H9 (cell line): ENCODE measurements around the gene ARL5B. TPM values are rescaled to one million over a fixed set of nuclear protein-coding genes. Genes with fewer than 3 reads are reported as not detected.

ENCODE experiments used
- DNase-seq: peaks from one replicate; pipeline ENCODE4 v3.0.0-alpha.2; 2017
- H2AFZ ChIP-seq: one replicate; pipeline ENCODE4 v1.6.1; 2013; ENCODE audit warnings: mild to moderate bottlenecking, low read length, control low read depth, moderate library complexity
- H2AK5ac ChIP-seq: 2 replicates; pipeline ENCODE4 v1.6.1; 2013; ENCODE audit warnings: low read length, control low read depth, mixed read lengths; ENCODE audit not compliant: insufficient read length
- H2BK120ac ChIP-seq: one replicate; pipeline ENCODE4 v1.6.1; 2013; ENCODE audit warnings: low read depth, mild to moderate bottlenecking, low read length, control low read depth, inconsistent platforms; ENCODE audit not compliant: poor library complexity, severe bottlenecking
- H2BK12ac ChIP-seq: 2 replicates; pipeline ENCODE4 v1.6.1; 2013; ENCODE audit warnings: low read length, control low read depth, mixed read lengths, low read depth; ENCODE audit not compliant: insufficient read length
- H2BK15ac ChIP-seq: 2 replicates; pipeline ENCODE4 v1.6.1; 2013; ENCODE audit warnings: low read depth, low read length, control low read depth
- H2BK20ac ChIP-seq: one replicate; pipeline ENCODE4 v1.6.1; 2013; ENCODE audit warnings: low read depth, mild to moderate bottlenecking, low read length, control low read depth, inconsistent platforms; ENCODE audit not compliant: poor library complexity, severe bottlenecking
- H2BK5ac ChIP-seq: 2 replicates; pipeline ENCODE4 v1.6.1; 2013; ENCODE audit warnings: low read length, control low read depth, mixed read lengths; ENCODE audit not compliant: insufficient read length
- H3K14ac ChIP-seq: 2 replicates; pipeline ENCODE4 v1.6.1; 2013; ENCODE audit warnings: low read length, control low read depth; ENCODE audit not compliant: insufficient read depth
- H3K18ac ChIP-seq: 2 replicates; pipeline ENCODE4 v1.6.1; 2013; ENCODE audit warnings: low read depth, mild to moderate bottlenecking, mixed read lengths, low read length, control low read depth; ENCODE audit not compliant: insufficient read length
- H3K23ac ChIP-seq: 2 replicates; pipeline ENCODE4 v1.6.1; 2013; ENCODE audit warnings: low read length, control low read depth, mixed read lengths, low read depth; ENCODE audit not compliant: insufficient read length
- H3K23me2 ChIP-seq: 2 replicates; pipeline ENCODE4 v1.6.1; 2013; ENCODE audit warnings: low read depth, mild to moderate bottlenecking, mixed read lengths, low read length, control low read depth; ENCODE audit not compliant: insufficient read length, poor library complexity, severe bottlenecking
- H3K27ac ChIP-seq: 2 replicates; pipeline ENCODE4 v1.5.1; 2013; ENCODE audit warnings: low read length, control low read depth, mixed read lengths, low read depth; ENCODE audit not compliant: insufficient read length
- H3K27me3 ChIP-seq: 2 replicates; pipeline ENCODE4 v1.6.1; 2013; ENCODE audit warnings: low read length, control low read depth, inconsistent platforms; ENCODE audit not compliant: insufficient read depth
- H3K4ac ChIP-seq: 2 replicates; pipeline ENCODE4 v1.6.1; 2013; ENCODE audit warnings: low read depth, mild to moderate bottlenecking, control low read depth, inconsistent platforms, low read length, moderate library complexity
- H3K4me1 ChIP-seq: 2 replicates; pipeline ENCODE4 v1.6.1; 2013; ENCODE audit warnings: low read length, control low read depth, inconsistent platforms; ENCODE audit not compliant: insufficient read depth
- H3K4me2 ChIP-seq: 2 replicates; pipeline ENCODE4 v1.6.1; 2013; ENCODE audit warnings: low read length, control low read depth, mixed read lengths; ENCODE audit not compliant: insufficient read length, insufficient read depth
- H3K56ac ChIP-seq: 2 replicates; pipeline ENCODE4 v1.6.1; 2013; ENCODE audit warnings: low read depth, mild to moderate bottlenecking, mixed read lengths, low read length, control low read depth; ENCODE audit not compliant: insufficient read length
- H3K79me1 ChIP-seq: 2 replicates; pipeline ENCODE4 v1.6.1; 2013; ENCODE audit warnings: low read depth, mild to moderate bottlenecking, moderate library complexity, low read length, control low read depth, inconsistent platforms; ENCODE audit not compliant: insufficient read depth, poor library complexity, severe bottlenecking
- H3K79me2 ChIP-seq: 2 replicates; pipeline ENCODE4 v1.6.1; 2013; ENCODE audit warnings: low read length, control low read depth, inconsistent platforms; ENCODE audit not compliant: insufficient read depth
- H3K9ac ChIP-seq: 2 replicates; pipeline ENCODE4 v1.6.1; 2013; ENCODE audit warnings: low read length, control low read depth, mixed read lengths; ENCODE audit not compliant: insufficient read length; ENCODE audit errors: extremely low read depth
- H3K9me3 ChIP-seq: one replicate; pipeline ENCODE4 v1.6.1; 2013; ENCODE audit warnings: low read depth, low read length, inconsistent platforms; ENCODE audit not compliant: control insufficient read depth
- H3T11ph ChIP-seq: one replicate; pipeline ENCODE4 v1.6.1; 2013; ENCODE audit warnings: mild to moderate bottlenecking, low read length, control low read depth, inconsistent platforms
- H4K20me1 ChIP-seq: one replicate; pipeline ENCODE4 v1.6.1; 2013; ENCODE audit not compliant: control insufficient read depth, insufficient read length, insufficient read depth
- H4K5ac ChIP-seq: 2 replicates; pipeline ENCODE4 v1.6.1; 2013; ENCODE audit warnings: low read depth, mild to moderate bottlenecking, mixed read lengths, low read length, control low read depth; ENCODE audit not compliant: insufficient read length
- H4K8ac ChIP-seq: replicated peaks from 2 replicates; pipeline ENCODE4 v1.6.1; 2013; ENCODE audit warnings: low read length, control low read depth, mixed read lengths, low read depth; ENCODE audit not compliant: insufficient read length
- H4K91ac ChIP-seq: 2 replicates; pipeline ENCODE4 v1.6.1; 2013; ENCODE audit warnings: low read depth, mild to moderate bottlenecking, moderate library complexity, mixed read lengths, low read length, control low read depth; ENCODE audit not compliant: insufficient read length
- H3K27ac Mint-ChIP-seq, 3 experiments: 2 replicates in 2 of 3; 3 replicates in 1 of 3; pipeline ENCODE4 v1.8.0; 2020 to 2021; ENCODE audit warnings: mixed read lengths in 3 of 3, mild to moderate bottlenecking in 1 of 3, moderate library complexity in 1 of 3
- H3K27me3 Mint-ChIP-seq: 2 replicates; pipeline ENCODE4 v1.8.0; 2021; ENCODE audit warnings: low read depth, mild to moderate bottlenecking, moderate library complexity, mixed read lengths
- H3K36me3 Mint-ChIP-seq, 3 experiments: 2 replicates in 2 of 3; 3 replicates in 1 of 3; pipeline ENCODE4 v1.8.0; 2020 to 2021; ENCODE audit warnings: low read depth in 3 of 3, mixed read lengths in 3 of 3; ENCODE audit not compliant: insufficient read depth in 1 of 3
- H3K4me1 Mint-ChIP-seq, 2 experiments: 2 replicates each; pipeline ENCODE4 v1.8.0; 2020; ENCODE audit warnings: mixed read lengths in 2 of 2
- H3K4me3 Mint-ChIP-seq, 2 experiments: 2 replicates in 1 of 2; 3 replicates in 1 of 2; pipeline ENCODE4 v1.8.0; 2020 to 2021; ENCODE audit warnings: mild to moderate bottlenecking in 2 of 2, mixed read lengths in 2 of 2, moderate library complexity in 1 of 2
- H3K9me3 Mint-ChIP-seq, 2 experiments: 2 replicates in 1 of 2; 3 replicates in 1 of 2; pipeline ENCODE4 v1.8.0; 2020; ENCODE audit warnings: mild to moderate bottlenecking in 2 of 2, mixed read lengths in 2 of 2, moderate library complexity in 1 of 2
- WGBS: extraction: QIAGEN DNeasy Blood & Tissue Kit; methylation state at CpG from one replicate; pipeline ENCODE4 v1.1.7; 2013; ENCODE audit warnings: missing lambda C conversion rate, low lambda C conversion rate, mixed read lengths; ENCODE audit not compliant: insufficient read length; ENCODE audit errors: extremely low coverage; 5-methylcytosine and 5-hydroxymethylcytosine counted together
- total RNA-seq: library from RNA; stranded (reverse); gene quantifications from 2 replicates; pipeline ENCODE4 v1.2.1, GENCODE V29; 2021
- TF ChIP-seq, protein P1 (sequence below): fragments of 200-600 bp; sonication (generic); conservative IDR thresholded peaks from 3 replicates; pipeline ENCODE4 v1.8.0; 2021; ENCODE audit warnings: antibody characterized with exemption, mild to moderate bottlenecking

ARL5B gene
- total RNA-seq, 1 experiment from 2014 or later: 33.9 TPM

DNA sequence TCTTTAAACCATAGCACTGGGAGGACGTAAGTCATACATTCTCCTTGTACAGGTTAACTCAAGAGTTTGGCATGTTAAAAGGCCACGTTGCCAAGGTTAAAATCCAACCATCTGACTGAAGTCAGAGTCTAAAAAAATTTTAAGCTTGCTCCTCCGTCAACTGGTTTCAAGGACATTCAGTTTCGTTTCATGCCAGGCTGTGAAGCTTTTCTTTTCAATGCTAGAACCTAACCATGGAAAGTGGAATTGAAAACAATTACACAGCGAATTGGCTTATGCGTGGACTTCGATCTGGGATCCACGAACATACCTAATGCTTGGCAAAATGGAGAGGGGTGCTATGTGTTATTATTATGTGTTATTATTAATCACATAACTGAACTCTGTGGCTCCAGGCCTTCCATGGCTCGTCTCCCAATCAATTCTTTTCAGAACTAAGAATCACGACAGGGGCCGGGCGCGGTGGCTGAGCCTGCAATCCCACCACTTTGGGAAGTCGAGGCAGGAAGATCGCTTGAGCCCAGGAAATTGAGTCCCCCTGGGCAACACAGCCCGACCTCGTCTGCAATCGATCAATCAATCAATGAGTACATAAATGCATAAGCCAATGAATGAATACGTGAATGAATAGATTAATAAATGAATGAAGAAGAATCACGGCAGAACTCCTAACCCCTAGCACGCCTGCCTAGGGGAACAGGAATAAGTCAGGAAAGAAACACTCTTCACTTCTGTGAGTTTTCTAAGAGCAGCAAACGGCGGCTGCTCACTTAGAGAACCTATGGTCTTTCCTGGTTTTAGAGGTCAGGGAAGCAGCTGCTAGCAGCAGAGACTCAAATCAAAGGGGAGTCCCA lies 733 bp upstream of the ARL5B start:
- Mint-ChIP-seq H3K4me3 (peak overlapping the region; percentile 95 to 99), H3K27ac (peak overlapping the region; percentile 97 to 99 (median 98)), H3K9me3 (no peaks in the 10 kb centered on the region; a peak in 1 of 5 replicates), H3K36me3 (peaks cover 4 to 21% (median 14%) of the 10 kb centered on the region in 3 experiments; a peak in 5 of 7 replicates), H3K27me3 (no peaks in the 10 kb centered on the region; the same call in none of the 2 replicates), H3K4me1 (peaks cover 19 to 23% of the 10 kb centered on the region in 2 experiments)
- no peak overlapping the region for H3K56ac ChIP-seq
- no peak overlapping the region for H2BK15ac ChIP-seq
- no peak overlapping the region for H4K8ac ChIP-seq
- WGBS: no CpG with 5 or more reads among the region's 23 CpGs
- H2AK5ac ChIP-seq: no peak overlapping the region
- H3K79me2 ChIP-seq: peaks cover 32% of the 10 kb centered on the region
- H3K23ac ChIP-seq: no peak overlapping the region
- peak overlapping the region; percentile 23 for H3K18ac ChIP-seq
- H3K9me3 ChIP-seq: no peaks in the 10 kb centered on the region
- H3K27me3 ChIP-seq: no peaks in the 10 kb centered on the region; the same call in 1 of the 2 replicates
- H3K4me2 ChIP-seq: peak overlapping the region; percentile 88
- DNase-seq: no peak
- H2BK12ac ChIP-seq: no peak overlapping the region
- no peak overlapping the region for H2BK5ac ChIP-seq
- no peak overlapping the region for H2BK20ac ChIP-seq
- peak overlapping the region; percentile 55 for H3K27ac ChIP-seq
- H3T11ph ChIP-seq: peak overlapping the region; percentile 71
- H3K14ac ChIP-seq: peak overlapping the region; percentile 43; the same call in 1 of the 2 replicates
- no peaks in the 10 kb centered on the region for H4K20me1 ChIP-seq
- H4K5ac ChIP-seq: no peak overlapping the region
- peaks cover 8% of the 10 kb centered on the region for H3K23me2 ChIP-seq
- H4K91ac ChIP-seq: no peak overlapping the region
- H3K4ac ChIP-seq: no peak overlapping the region
- no peak overlapping the region for H2BK120ac ChIP-seq
- peak overlapping the region; percentile 75 for H3K9ac ChIP-seq
- TF ChIP-seq, protein P1, sequence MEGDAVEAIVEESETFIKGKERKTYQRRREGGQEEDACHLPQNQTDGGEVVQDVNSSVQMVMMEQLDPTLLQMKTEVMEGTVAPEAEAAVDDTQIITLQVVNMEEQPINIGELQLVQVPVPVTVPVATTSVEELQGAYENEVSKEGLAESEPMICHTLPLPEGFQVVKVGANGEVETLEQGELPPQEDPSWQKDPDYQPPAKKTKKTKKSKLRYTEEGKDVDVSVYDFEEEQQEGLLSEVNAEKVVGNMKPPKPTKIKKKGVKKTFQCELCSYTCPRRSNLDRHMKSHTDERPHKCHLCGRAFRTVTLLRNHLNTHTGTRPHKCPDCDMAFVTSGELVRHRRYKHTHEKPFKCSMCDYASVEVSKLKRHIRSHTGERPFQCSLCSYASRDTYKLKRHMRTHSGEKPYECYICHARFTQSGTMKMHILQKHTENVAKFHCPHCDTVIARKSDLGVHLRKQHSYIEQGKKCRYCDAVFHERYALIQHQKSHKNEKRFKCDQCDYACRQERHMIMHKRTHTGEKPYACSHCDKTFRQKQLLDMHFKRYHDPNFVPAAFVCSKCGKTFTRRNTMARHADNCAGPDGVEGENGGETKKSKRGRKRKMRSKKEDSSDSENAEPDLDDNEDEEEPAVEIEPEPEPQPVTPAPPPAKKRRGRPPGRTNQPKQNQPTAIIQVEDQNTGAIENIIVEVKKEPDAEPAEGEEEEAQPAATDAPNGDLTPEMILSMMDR: no peak
- H2AFZ ChIP-seq: no peak overlapping the region
- no peaks in the 10 kb centered on the region for H3K79me1 ChIP-seq
- H3K4me1 ChIP-seq: peaks cover 3% of the 10 kb centered on the region; the same call in 1 of the 2 replicates
